GM21528 (cell line): ENCODE results near the gene SPACA7.

Experiments
- ATAC-seq: cut with Tn5 transposase; IDR thresholded peaks from one replicate; pipeline ENCODE4 v1.9.1; 2021; ENCODE audit warnings: mild to moderate bottlenecking, moderate library complexity; ENCODE audit not compliant: unreplicated experiment, low FRiP score

Gene SPACA7

GRCh38 chr13:112446867-112447266, 70.7 kb downstream of the SPACA7 start:
- no peak for ATAC-seq

- ATAC-seq, result no peak
Measured at GRCh38 chr13:112447306-112447705, 71.2 kb downstream of the SPACA7 start.

GRCh38 chr13:112447761-112448603, 71.8 kb downstream of the SPACA7 start:
- ATAC-seq, result no peak

- ATAC-seq, result no peak
Measured at GRCh38 chr13:112448621-112449544, 72.7 kb downstream of the SPACA7 start.

- ATAC-seq, result no peak
Measured at GRCh38 chr13:112449545-112449930, 73.4 kb downstream of the SPACA7 start.

GRCh38 chr13:112450118-112450903, 74.2 kb downstream of the SPACA7 start:
- ATAC-seq, result no peak

- ATAC-seq, result no peak
Measured at GRCh38 chr13:112450904-112451240, 74.7 kb downstream of the SPACA7 start.

GRCh38 chr13:112451512-112452379, 75.6 kb downstream of the SPACA7 start:
- ATAC-seq, result no peak

GRCh38 chr13:112452380-112453206, 76.4 kb downstream of the SPACA7 start:
- no peak for ATAC-seq

GRCh38 chr13:112453207-112453829, 77.2 kb downstream of the SPACA7 start:
- ATAC-seq, result no peak

- no peak for ATAC-seq
Measured at GRCh38 chr13:112453874-112454647, 77.9 kb downstream of the SPACA7 start.

GRCh38 chr13:112454648-112455334, 78.6 kb downstream of the SPACA7 start:
- no peak for ATAC-seq

- no peak for ATAC-seq
Measured at GRCh38 chr13:112455476-112456059, 79.4 kb downstream of the SPACA7 start.

GRCh38 chr13:112456138-112457056, 80.2 kb downstream of the SPACA7 start:
- ATAC-seq, result no peak

GRCh38 chr13:112457081-112457480, 80.9 kb downstream of the SPACA7 start:
- no peak for ATAC-seq

- ATAC-seq, result no peak
Measured at GRCh38 chr13:112457485-112457884, 81.3 kb downstream of the SPACA7 start.
